Measurements from ENCODE around the gene ISCA1.
A peak's percentile ranks its signal among the peaks of the same experiment; 100 is the strongest.

The ISCA1 gene

DNA sequence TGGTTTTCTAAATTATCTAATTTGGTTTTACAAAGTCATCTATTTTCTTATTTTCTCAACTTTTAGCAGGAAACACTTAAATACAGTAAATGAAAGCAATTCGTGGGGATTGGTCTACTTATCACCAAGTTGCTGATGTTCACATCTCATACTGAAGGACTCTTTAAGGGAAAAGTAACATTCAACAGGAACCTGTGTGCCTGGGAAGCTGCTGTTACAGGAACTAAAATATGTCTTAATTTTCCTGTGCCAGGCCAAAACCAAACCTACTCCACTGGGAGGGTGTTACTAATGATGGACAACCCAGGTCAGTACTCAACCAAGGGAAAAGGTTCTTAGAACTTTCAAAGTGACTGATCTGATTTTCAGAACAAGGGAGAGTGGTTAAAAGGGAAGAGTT lies 5.3 kb downstream of the ISCA1 start:
- no peak for DNase-seq (ENCODE audit: extremely low read depth, low read depth)
- H3K4me3 ChIP-seq (replicated peaks; ENCODE audit: low read depth, low read length): no peak overlapping the region
- TF ChIP-seq, protein P1, sequence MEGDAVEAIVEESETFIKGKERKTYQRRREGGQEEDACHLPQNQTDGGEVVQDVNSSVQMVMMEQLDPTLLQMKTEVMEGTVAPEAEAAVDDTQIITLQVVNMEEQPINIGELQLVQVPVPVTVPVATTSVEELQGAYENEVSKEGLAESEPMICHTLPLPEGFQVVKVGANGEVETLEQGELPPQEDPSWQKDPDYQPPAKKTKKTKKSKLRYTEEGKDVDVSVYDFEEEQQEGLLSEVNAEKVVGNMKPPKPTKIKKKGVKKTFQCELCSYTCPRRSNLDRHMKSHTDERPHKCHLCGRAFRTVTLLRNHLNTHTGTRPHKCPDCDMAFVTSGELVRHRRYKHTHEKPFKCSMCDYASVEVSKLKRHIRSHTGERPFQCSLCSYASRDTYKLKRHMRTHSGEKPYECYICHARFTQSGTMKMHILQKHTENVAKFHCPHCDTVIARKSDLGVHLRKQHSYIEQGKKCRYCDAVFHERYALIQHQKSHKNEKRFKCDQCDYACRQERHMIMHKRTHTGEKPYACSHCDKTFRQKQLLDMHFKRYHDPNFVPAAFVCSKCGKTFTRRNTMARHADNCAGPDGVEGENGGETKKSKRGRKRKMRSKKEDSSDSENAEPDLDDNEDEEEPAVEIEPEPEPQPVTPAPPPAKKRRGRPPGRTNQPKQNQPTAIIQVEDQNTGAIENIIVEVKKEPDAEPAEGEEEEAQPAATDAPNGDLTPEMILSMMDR (IDR thresholded peaks at IDR 0.05; ENCODE audit: low read depth, low read length, missing control alignments): no peak

DNA sequence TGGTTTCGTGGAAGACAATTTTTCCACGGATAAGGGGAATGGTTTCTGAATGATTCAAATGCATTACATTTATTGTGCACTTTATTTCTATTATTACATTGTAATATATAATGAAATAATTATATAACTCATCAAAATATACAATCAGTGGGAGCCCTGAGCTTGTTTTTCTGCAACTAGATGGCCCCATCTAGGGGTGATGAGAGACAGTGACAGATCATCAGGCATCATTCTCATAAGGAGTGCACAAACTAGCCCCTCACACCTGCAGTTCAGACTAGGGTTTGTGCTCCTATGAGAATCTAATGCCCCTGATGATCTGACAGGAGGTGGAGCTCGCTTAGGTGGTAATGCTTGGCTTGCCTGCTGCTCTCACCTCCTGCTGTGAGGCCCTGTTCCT lies 6.4 kb downstream of the ISCA1 start:
- DNase-seq (ENCODE audit: extremely low read depth, low read depth): no peak
- TF ChIP-seq, protein P1 (IDR thresholded peaks at IDR 0.05; ENCODE audit: low read depth, low read length, missing control alignments): peak; percentile 19
- no peak overlapping the region for H3K4me3 ChIP-seq (replicated peaks; ENCODE audit: low read depth, low read length)

- no peak overlapping the region for H3K4me3 ChIP-seq (replicated peaks; ENCODE audit: low read depth, low read length)
- TF ChIP-seq, protein P1 (IDR thresholded peaks at IDR 0.05; ENCODE audit: low read depth, low read length, missing control alignments): no peak
- no peak for DNase-seq (ENCODE audit: extremely low read depth, low read depth)
Observed at GRCh38 chr9:86274821-86275643, 7.3 kb downstream of the ISCA1 start.

GRCh38 chr9:86272221-86272620 lies 10.1 kb downstream of the ISCA1 start:
- no peak overlapping the region for H3K4me3 ChIP-seq (replicated peaks; ENCODE audit: low read depth, low read length)
- TF ChIP-seq, protein P1 (IDR thresholded peaks at IDR 0.05; ENCODE audit: low read depth, low read length, missing control alignments): no peak
- DNase-seq (ENCODE audit: extremely low read depth, low read depth): no peak

- TF ChIP-seq, protein P1 (IDR thresholded peaks at IDR 0.05; ENCODE audit: low read depth, low read length, missing control alignments): no peak
- no peak overlapping the region for H3K4me3 ChIP-seq (replicated peaks; ENCODE audit: low read depth, low read length)
- no peak for DNase-seq (ENCODE audit: extremely low read depth, low read depth)
Observed at GRCh38 chr9:86263876-86264275, 18.5 kb downstream of the ISCA1 start.

DNA sequence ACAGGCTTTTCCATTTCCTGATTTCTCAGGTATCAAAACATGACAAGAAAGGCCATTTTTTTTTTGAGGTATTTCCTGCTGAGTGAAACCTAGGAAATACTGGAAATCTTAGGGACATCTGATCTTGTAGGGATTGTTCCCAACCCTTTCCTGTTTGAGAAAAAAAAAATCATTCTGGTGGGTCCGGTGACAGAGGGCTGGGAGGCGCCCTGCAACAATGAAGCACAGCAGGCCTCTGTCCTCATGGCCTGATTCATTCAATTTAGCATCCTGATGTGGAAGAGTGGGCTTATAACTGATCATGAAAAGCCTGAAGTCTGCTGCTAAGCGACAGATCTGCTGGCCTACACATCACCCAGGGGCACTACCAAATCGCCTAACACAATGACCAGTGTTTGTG lies 19.8 kb downstream of the ISCA1 start:
- no peak overlapping the region for H3K4me3 ChIP-seq (replicated peaks; ENCODE audit: low read depth, low read length)
- TF ChIP-seq, protein P1 (IDR thresholded peaks at IDR 0.05; ENCODE audit: low read depth, low read length, missing control alignments): no peak
- DNase-seq (ENCODE audit: extremely low read depth, low read depth): no peak

Data from HFF-Myc (cell line).